NCI-H2107 treated with DMSO at 0.1 percent for 48 hours (cell line): ENCODE data around the gene TOB1.

Experiments used
- DNase-seq: peaks from one replicate; lab custom pipeline; 2025; ENCODE audit not compliant: unreplicated experiment; lab: John Stamatoyannopoulos, UW

TOB1 gene

DNA sequence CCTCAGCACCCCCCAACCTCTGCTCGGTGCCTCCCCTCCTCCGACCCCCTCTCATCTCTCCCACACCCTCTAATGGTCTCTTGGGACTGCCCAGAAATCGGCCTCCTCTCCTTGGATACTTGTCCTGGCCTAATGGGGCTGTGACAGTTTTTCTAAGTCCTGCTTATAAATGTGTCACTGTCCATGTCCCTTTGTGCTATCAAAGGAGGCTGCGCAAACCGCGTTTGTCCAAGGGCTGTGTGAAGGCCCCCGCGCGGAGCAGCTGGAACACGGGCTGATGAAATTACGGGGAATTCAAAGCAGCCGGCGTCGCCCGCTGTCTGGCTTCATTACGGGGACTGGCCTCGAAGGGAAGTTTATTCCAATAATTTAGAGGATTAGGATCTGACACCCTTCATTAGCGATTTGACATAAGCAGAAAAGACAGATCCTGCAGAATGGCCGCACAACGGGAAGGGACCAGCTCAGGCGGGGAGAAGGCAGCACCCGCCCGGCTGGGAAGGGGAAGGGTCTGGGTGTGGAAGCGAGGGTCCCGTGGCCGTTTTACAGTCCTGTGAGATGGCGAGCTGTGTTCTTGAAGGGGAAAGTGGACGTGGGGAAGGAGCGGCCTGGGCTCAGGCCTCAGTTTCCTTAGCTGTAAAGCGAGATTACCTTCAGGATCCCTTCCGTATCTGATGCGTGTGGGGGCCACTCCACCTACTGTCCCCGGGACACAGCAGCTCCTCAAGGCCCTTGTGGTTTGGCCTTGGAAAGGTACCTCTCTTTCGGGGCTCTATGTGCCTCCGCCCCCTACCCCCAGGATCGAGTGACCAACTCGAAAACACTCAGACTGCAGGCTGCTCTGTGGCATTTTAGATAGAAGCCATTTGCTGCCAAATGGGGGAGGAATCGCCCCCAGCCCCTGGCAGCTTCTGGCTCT lies 32.4 kb downstream of the TOB1 start:
- DNase-seq: no peak

DNA sequence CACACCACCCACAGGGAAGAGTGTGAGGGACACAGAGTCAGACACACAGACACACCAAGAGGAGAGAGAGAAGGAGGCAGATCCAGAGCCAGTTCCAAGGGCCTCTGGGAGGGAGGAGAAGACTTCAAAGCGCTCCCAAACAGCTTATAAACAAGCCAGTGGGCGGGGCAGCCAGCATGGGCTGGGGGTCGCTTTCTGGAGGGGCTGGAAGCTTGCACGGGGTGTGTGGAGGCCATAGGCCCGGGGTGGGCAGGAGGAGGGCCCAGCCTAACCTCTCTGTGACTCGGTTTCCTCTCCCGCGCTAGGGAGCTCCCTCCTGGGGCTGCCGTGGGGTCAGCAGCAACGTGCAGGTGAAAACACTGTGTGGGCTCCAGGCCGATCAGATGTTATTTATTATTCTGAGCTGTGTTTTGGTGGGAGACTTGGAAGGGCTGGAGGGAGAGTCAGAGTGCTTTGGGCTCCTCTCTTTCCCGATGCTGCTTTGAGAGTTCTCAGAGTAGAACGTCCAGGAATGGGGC lies 33.2 kb downstream of the TOB1 start:
- DNase-seq: no peak

DNA sequence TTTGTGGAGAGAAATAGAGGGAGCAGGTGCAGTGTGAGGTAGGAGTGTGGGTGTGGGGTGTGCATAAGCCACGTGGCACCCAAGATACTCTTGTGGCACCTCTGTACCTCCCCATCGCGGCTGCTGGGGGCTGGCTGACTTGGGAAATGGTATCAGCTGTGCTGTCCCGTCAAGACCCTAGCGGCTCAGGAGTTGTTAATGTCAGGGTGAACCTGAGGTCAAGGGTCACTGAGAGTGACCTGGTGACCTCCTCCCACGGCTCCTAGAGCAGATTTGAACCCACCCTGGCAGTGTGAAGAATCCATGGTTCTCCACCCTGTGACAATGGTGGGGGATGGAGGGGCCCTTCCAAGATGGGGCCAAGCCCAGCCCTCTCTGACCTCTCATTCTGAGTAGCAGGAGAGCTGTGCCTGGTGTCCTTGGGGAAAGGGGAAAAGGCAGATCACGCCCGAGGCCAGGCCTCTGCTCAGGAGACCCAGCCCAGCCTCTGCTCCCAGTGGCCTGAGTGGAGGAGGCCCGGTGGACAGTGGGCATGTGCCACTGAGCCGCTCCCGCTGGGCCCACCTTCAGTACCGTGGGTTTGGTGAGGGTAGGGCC lies 33.8 kb downstream of the TOB1 start:
- DNase-seq: no peak

DNA sequence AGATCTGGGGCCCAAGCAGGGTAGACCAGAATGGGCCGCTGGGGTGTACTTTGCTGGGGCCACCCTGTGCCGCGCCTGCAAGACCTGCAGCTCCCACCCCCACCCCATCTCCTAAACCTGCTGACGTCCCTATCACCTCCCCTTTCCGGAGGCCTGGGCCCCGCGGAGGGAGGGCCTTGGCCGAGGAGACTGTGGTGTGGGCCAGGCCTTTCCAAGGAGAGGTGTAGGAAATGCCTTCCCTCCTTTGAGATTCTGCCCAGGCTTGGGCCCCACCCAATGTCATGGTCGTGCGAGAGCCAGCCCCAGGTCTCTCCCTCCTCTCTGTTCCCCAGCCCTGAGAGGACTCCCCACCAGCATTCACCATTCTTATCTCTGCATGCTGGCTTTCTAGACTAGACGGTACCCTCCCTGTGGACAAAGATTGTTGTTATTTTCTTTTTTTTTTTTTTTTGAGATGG lies 34.7 kb downstream of the TOB1 start:
- no peak for DNase-seq

DNA sequence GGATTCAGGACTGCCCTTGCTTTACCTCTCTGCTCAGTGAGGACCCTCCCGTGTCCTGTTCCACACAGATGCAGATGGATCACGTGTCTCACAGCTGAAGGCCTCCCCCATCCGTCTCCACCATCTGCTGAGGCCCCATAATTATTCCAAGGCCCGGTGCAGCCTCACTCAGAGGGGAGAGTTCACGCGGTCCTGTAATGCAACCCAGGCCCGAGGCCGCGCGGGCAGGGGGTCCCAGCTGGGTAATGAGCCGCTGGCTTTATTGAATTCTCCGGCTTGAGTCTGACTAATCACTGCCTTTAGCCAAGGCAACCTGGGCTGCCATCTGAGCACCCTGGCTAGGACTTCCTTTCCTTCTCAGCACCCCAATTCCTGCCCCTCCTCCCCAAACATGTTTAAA lies 35.2 kb downstream of the TOB1 start:
- DNase-seq: no peak

DNA sequence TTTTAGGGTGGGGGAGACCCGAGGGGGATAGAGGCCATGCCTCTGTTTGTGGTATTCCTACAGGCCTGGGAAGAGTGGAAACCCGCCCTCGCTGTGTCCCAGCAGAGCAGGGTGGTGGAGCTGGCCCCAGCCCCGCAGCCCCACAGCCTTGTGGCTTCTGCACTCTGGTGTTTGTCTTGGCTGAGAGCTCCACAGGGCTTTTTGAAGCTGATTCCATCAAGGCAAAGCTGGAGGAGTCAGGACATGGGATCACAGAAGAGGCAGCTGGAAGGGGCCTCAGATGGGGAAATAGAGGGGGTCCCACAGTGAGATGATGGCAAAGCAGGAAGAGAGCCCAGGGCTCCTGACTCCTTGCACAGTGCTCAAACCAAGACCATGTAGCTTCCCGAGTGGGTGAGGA lies 35.8 kb downstream of the TOB1 start:
- DNase-seq: no peak

DNA sequence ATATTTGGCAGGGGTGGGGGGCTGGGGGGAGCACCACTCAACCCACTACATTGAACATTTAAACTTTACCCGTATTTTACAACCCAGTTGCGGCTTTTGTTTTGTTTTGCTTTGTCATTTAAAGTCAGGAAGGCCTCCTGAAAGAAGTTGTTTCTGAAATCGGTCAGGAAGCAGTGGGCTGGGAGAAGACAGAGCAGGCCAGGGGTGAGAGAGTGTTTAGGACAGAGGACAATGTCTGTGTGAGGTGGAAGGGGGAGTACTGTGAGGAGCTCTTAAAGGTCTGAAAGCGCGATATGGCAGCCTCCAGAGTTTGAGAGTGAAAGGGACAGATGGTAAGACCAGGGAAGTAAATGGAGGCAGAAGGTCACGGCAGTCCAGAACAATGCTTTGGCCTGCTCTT lies 36.8 kb downstream of the TOB1 start:
- no peak for DNase-seq

DNA sequence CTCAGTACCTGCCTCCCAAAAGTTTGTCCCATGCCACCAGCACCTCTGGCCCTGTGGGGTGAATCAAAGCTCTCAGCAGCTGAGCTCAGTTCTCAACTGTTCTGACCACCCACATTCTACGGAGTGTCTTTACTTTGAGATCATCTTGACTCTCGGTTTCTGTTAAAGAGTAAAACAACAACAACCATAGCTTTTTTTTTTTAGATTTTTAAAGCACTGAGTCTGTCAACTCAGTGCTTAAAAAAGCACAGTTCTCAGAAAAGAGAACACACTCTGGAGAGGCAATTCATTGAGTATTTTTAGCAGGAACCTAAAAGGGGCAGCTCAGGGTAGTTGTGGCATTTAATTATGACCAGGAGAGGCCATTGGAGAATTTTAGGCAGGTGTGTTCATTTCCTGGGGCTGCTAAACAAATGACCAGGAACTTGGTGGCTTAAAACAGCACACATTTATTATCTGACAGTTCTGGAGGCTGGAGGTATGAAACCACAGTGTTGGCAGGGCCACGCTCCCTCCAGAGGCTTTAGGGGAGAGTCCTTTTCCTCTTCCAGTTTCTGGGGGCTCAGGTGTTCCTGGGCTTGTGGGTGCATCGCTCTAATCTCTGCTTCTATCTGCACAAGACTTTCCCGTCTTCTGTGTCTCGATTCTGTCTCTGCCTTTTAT lies 37.5 kb downstream of the TOB1 start:
- no peak for DNase-seq

DNA sequence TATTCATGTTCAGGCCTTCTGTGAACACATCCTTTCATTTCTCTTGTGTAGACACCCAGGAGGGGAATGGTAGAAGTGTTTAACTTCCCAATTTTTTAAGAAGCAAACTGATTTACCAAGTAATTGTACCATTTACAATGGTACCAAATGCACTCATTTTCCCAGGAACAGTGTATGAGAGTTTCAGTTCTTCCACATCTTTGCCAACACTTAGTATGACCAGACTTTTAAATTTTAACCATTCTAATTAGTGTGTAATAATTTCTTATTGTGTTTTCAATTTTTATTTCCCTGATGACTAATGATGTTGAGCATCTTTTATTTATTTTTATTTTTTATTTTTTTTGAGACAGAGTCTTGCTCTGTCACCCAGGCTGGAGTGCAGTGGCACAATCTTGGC lies 41.0 kb downstream of the TOB1 start:
- DNase-seq: no peak

DNA sequence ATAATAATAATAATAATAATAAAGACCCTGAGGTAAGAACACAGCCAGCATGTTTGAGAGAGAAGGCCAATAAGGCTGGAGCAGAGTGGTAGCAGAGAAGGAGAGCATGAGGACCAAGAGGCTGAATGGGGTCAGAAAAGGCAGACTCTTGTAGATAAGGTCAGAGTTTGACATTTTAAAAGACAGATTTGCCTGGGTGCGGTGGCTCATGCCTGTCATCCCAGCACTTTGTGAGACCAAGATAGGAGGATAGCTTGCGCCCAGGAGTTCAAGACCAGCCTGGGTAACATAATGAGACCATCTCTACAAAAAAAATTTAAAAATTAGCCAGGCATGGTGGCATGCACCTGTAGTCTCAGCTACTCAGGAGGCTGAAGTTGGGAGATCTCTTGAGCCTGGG lies 41.7 kb downstream of the TOB1 start:
- DNase-seq: no peak

DNA sequence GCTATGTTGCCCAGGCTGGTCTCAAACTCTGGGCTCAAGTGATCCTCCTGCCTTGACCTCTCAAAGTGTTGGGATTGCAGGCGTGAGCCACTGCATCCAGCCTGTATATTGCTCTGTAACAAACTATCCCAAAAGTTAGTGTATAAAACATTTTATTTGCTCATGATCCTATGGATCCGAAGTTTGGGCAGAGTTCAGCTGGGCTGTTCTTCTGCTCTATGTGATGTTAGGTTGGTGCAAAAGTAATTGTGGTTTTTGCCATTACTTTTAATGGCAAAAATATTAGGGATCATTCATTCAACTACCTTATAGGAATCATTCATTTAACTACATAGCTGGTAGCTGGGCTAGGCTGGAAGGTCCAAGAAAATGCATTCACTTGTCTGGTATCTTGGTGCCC lies 43.6 kb downstream of the TOB1 start:
- no peak for DNase-seq

DNA sequence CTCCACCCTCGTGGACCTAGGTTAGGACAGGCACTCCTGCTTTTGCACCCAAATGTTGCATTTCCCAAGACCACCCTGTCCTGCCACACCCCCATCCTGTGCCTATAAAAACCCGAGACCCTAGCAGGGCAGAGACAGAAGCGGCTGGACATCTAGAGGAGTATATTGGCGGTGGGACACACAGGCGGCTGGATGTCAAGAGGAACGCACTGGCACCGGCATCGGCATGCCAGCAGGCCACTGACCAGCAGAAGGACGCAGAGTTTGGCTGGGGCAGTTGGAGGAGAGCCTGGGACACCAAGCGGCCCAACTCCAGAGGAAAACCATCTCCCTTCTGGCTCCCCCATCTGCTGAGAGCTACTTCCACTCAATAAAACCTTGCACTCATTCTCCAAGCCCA lies 45.5 kb downstream of the TOB1 start:
- DNase-seq: no peak

DNA sequence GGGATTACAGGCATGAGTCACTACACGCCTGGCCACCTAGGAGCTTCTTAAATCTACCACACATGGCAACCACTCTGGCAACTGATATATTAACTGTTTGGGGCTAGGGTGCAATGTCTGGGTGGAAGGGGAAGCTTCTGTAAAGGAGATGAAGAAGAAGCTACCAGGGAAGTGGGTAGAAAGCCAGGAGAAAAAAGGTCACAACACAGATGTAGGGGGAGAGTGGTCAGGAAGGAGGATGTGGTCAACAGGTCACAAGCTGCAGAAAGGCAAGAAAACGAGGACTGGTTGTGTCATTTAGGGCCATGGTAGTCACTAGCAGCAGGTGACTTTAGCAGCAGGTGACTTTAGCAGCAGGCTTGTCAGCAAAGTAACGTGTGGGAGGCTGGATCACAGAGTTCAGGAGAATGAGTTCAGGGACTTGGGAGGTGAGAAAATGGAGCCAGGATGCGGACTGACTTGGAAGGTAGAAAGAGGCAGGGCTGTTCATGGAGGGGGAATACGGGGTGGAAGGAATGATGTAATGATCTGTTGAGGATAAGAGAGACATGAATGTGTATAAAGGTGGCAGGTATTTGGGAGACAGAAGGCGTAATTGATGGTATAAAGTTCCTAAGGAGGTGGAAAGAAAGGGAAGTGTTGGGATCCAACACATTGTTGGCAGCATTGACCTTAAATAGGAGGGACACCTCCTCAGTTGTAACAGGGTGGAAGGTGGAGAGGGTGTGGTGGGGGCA lies 47.1 kb downstream of the TOB1 start:
- no peak for DNase-seq

DNA sequence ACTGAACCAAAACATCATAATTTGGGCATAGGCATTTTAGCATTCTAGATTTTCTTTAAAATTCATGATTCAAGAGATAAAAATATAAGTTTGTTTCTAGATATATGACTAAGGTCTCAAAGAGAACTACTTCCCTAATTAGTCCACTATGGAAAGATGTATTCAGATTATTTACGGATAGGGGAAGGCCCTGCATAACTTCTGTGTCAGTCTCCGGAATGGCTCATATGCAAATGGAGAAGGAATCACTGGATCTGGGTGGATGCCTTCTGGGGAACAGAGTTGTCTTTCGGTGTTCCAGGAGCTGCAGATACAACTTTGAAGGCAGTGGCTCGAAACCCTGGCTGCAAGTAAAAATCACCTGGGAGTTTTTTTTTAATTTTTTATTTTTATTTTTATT lies 47.9 kb downstream of the TOB1 start:
- no peak for DNase-seq

DNA sequence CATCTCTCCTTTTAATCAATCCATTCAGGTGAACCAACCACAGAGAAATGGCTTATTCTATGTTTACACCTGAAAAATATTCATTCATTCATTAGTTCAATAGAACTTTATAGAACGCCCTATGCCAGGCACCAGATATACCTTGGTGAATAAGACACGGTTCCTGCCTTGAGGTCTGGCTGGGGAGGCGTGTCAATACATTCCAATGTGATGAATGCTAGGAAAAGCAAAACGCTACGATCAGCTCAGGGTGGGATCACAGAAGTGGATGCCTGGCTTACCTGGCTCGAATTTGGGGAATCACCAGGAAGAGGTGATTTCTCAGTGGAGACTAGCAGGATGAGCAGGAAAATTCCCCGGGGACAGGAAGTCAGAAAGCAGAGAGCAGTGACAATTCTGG lies 48.3 kb downstream of the TOB1 start:
- no peak for DNase-seq

DNA sequence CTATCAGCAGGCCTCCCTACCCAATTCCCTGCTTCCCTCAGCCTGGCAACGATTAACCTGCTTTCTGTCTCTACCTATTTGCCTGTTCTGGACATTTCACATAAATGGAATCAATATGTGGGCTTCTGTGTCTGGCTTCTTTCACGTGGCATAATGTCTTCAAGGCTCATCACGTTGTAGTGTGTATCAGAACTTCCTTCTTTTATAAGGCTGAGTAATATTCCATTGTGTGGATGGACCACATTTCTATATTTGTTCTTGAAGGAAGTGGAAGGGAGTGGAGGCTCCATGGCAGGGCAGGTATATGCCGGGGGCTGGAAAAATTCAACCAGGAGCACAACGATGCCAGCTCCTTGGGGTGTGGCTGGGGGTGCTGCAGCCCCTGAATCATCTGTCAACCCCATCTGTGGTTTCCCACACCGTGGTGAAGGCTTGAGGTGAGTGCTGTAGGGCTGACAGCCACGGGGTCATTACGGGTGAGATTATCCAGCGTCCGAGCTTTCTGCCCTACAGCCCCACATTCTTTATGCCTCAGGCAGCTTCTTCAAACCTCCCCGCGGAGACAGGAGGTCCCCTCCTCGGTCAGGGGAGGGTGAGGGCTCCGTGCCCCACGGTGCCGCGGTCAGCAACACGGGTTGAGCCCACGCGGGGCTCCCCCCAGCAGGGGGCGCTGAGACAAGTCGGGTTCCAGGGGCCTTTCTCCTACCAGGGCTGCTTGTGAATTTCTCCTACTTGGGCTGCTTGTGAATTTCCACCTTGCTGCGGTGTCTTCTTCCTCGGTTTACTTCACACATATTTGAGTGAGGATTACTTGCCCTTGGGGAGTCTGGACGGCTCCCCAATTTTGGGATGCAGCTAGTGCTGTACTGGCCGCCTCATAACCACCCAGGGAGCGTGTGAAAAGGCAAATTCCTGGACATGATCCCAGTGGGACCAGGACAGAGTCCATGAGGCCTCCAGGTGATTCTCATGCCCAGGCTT lies 49.1 kb downstream of the TOB1 start:
- DNase-seq: no peak

DNA sequence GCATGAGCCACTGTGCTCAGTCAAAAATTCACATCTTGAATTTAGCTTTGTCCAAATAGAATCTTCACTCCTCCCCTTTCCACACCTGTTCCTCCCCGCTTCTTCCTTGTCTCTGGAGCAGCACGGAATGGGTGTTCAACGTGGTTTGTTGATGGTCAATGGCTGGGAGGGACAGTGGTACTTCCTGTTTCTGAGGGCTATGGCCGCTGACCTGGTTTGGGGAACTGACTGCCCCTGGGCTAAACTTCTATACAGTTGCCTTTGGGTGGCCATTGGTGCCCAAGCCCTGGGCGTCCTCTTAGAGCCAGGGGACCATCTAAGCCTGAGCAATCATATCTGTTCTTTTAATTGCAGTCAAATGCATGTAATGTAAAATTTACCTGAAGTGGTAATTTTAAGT lies 49.9 kb downstream of the TOB1 start:
- DNase-seq: no peak

DNA sequence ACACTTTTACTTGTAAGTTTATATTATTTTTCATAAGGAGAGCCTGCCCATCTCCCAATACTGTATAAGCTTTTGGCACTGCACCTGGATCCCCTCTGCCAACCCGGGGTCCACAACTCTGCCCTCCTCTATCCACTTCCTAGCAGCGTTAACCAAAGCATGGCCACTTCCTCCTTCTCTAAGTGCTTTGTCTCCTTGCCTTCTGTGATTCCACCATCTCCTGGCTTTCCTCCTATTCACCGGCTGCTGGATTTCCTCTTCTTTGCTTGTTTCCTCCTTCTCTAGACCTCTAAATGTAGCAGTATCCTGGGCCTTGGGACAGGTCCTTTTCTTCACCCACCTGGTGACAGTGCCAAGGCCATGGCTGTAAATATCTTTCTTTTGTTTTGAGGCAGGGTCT lies 50.8 kb downstream of the TOB1 start:
- no peak for DNase-seq

DNA sequence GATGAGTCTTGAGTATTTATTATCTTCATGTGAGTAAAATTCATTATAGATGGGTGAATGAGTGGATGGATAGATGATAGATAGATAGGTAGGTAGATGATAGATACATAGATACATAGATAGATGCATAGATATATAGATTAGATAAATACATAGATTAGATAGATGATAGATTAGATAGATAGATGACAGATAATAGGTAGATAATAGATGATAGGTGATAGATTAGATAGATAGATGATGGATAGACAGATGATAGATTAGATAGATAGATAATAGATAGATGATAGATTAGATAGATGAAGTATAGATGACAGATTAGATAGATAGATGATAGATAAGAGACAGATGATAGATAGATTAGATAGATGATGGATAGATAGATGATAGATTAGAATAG lies 52.6 kb downstream of the TOB1 start:
- no peak for DNase-seq
